Sigmoid colon (tissue), 4 donors: ENCODE results near the gene LCN1.

Experiments
- CTCF ChIP-seq, 4 experiments: fragments of 450-650 bp in 3 of 4; fragments of 200-600 bp in 1 of 4; IDR thresholded peaks; one replicate each; pipeline ENCODE4 v1.5.1; 2016 to 2019; ENCODE audit warnings: antibody characterized with exemption in 4 of 4, mild to moderate bottlenecking in 3 of 4, moderate library complexity in 2 of 4
- EP300 ChIP-seq, 4 donors: sonication (generic); formaldehyde crosslinking; IDR thresholded peaks; one replicate each; pipeline ENCODE4 v1.6.1; 2017; ENCODE audit warnings: antibody characterized with exemption in 4 of 4
- POLR2A ChIP-seq, 2 donors: fragments of 450-650 bp; IDR thresholded peaks; one replicate each; pipeline ENCODE4 v1.6.1; 2016; ENCODE audit warnings: antibody characterized with exemption in 2 of 2, mild to moderate bottlenecking in 2 of 2, moderate library complexity in 2 of 2
- POLR2AphosphoS5 ChIP-seq, 4 donors: sonication (generic); formaldehyde crosslinking; IDR thresholded peaks; one replicate each; pipeline ENCODE4 v1.6.1; 2017; ENCODE audit warnings: antibody characterized with exemption in 4 of 4

GRCh38 chr9:135490980-135491464, 30.2 kb upstream of the LCN1 start:
- TF ChIP-seq POLR2AphosphoS5 (IDR thresholded peaks at IDR 0.05) = no peak
- TF ChIP-seq EP300 (IDR thresholded peaks at IDR 0.05) = no peak
- TF ChIP-seq CTCF (IDR thresholded peaks at IDR 0.05) = no peak
- TF ChIP-seq POLR2A (IDR thresholded peaks at IDR 0.05) = no peak
